ENCODE results near the gene VIPR1.
A peak's percentile ranks its signal among the peaks of the same experiment; 100 is the strongest.

Gene VIPR1

DNA sequence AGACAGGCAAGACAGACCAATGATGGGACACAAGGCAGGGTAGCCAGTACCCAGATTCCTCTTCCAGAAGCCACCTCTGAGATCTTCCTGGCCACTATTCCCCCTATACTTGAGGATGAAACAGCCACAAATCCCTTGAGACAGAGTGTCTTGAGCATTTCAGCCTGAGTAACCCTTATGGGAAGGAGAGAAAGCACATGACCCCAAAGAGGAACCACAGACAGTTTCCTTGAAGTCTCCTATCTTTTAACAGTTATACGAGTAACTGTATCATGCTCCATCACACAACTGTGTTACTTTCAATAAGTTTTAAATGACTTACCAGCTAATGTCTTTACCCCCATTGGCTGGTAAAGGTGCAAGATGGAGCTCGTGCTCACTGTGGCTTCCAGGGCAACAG, 9.3 kb downstream of the VIPR1 start:
- no peak overlapping the region for H3K14ac ChIP-seq (ENCODE audit: low read length in 2 of 2)
- peaks cover 48 to 51% of the 10 kb centered on the region in 2 experiments for H3K27me3 ChIP-seq (ENCODE audit: control insufficient read depth in 1 of 2, insufficient read depth in 1 of 2, low read length in 2 of 2)
- no peak overlapping the region for H2AFZ ChIP-seq (ENCODE audit: low read depth, low read length)
- H3K4me1 ChIP-seq (ENCODE audit: control insufficient read depth, insufficient read depth, low read depth, low read length) = no peaks in the 10 kb centered on the region
- no peak overlapping the region for H2BK12ac ChIP-seq (ENCODE audit: low read length in 2 of 2)
- H3K18ac ChIP-seq (ENCODE audit: low read depth in 1 of 2, low read length in 2 of 2) = no peak overlapping the region
- H2BK15ac ChIP-seq (ENCODE audit: low read depth, poor library complexity, severe bottlenecking) = no peak overlapping the region
- no peak overlapping the region for H4K8ac ChIP-seq (ENCODE audit: low read length)
- H3K4me3 ChIP-seq (ENCODE audit: insufficient read depth in 1 of 2, low read depth in 1 of 2, low read length in 2 of 2) = no peak overlapping the region
- H3K27ac ChIP-seq (ENCODE audit: low read length, poor library complexity, severe bottlenecking) = no peak overlapping the region
- no peaks in the 10 kb centered on the region for H3K9me3 ChIP-seq (ENCODE audit: control insufficient read depth, low read length)
- H3K23ac ChIP-seq (ENCODE audit: low read length in 2 of 2) = no peak overlapping the region
- no peak overlapping the region for H3K4ac ChIP-seq (ENCODE audit: low read depth in 1 of 2, low read length in 2 of 2)
- 73% methylated on average over 2 of the region's 2 CpGs for WGBS
- no peak overlapping the region for H3K9ac ChIP-seq (ENCODE audit: low read length)
- H3K4me2 ChIP-seq (ENCODE audit: low read length, poor library complexity, severe bottlenecking) = no peak overlapping the region
- H2BK5ac ChIP-seq (ENCODE audit: low read depth, low read length, poor library complexity, severe bottlenecking) = no peak overlapping the region
- no peak for DNase-seq
- no peak overlapping the region for H2AK5ac ChIP-seq (ENCODE audit: low read length, severe bottlenecking)
- no peak overlapping the region for H4K91ac ChIP-seq (ENCODE audit: low read length)
- no peaks in the 10 kb centered on the region for H3K79me1 ChIP-seq (replicated peaks; ENCODE audit: low read length, poor library complexity, severe bottlenecking)
- no peak overlapping the region for H2BK120ac ChIP-seq (ENCODE audit: low read depth, low read length)
- H3K36me3 ChIP-seq (ENCODE audit: control insufficient read depth in 1 of 2, insufficient read depth in 2 of 2, low read depth in 1 of 2, low read length in 2 of 2) = no peaks in the 10 kb centered on the region

- H3K36me3 ChIP-seq (ENCODE audit: control insufficient read depth in 1 of 2, insufficient read depth in 2 of 2, low read depth in 1 of 2, low read length in 2 of 2) = no peaks in the 10 kb centered on the region
- H3K27ac ChIP-seq (ENCODE audit: low read length, poor library complexity, severe bottlenecking) = no peak overlapping the region
Observed at GRCh38 chr3:42513121-42513520, 10.7 kb downstream of the VIPR1 start.

DNA sequence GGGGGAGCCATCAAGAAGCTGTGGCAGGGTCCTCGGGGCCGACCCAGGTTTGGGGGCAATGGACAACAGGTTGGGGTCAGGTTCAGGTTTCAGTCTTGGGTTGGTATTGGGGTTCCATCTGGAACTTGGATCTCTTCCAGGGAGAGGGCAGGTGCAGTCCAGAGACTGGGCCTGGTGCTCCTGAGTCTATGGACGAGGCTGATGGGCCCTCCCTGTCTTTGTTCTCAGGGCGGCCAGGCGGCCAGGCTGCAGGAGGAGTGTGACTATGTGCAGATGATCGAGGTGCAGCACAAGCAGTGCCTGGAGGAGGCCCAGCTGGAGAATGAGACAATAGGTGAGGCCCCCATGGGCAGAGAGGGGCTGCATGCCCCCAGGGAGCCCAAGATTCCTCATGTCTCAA, 11.1 kb downstream of the VIPR1 start:
- no peak overlapping the region for H4K91ac ChIP-seq (ENCODE audit: low read length)
- H3K4ac ChIP-seq (ENCODE audit: low read depth in 1 of 2, low read length in 2 of 2) = no peak overlapping the region
- H3K4me2 ChIP-seq (ENCODE audit: low read length, poor library complexity, severe bottlenecking) = no peak overlapping the region
- no peaks in the 10 kb centered on the region for H3K79me1 ChIP-seq (replicated peaks; ENCODE audit: low read length, poor library complexity, severe bottlenecking)
- no peak overlapping the region for H2BK120ac ChIP-seq (ENCODE audit: low read depth, low read length)
- H3K4me1 ChIP-seq (ENCODE audit: control insufficient read depth, insufficient read depth, low read depth, low read length) = no peaks in the 10 kb centered on the region
- no peak overlapping the region for H3K23ac ChIP-seq (ENCODE audit: low read length in 2 of 2)
- H2AFZ ChIP-seq (ENCODE audit: low read depth, low read length) = no peak overlapping the region
- no peak overlapping the region for H3K9ac ChIP-seq (ENCODE audit: low read length)
- no peak overlapping the region for H2BK15ac ChIP-seq (ENCODE audit: low read depth, poor library complexity, severe bottlenecking)
- no peak overlapping the region for H4K8ac ChIP-seq (ENCODE audit: low read length)
- no peak for DNase-seq
- H3K27me3 ChIP-seq (ENCODE audit: control insufficient read depth in 1 of 2, insufficient read depth in 1 of 2, low read length in 2 of 2) = peaks cover 30 to 37% of the 10 kb centered on the region in 2 experiments
- H2BK5ac ChIP-seq (ENCODE audit: low read depth, low read length, poor library complexity, severe bottlenecking) = no peak overlapping the region
- no peaks in the 10 kb centered on the region for H3K9me3 ChIP-seq (ENCODE audit: control insufficient read depth, low read length)
- H3K18ac ChIP-seq (ENCODE audit: low read depth in 1 of 2, low read length in 2 of 2) = no peak overlapping the region
- no peak overlapping the region for H2AK5ac ChIP-seq (ENCODE audit: low read length, severe bottlenecking)
- H3K4me3 ChIP-seq (ENCODE audit: insufficient read depth in 1 of 2, low read depth in 1 of 2, low read length in 2 of 2) = no peak overlapping the region
- no peak overlapping the region for H2BK12ac ChIP-seq (ENCODE audit: low read length in 2 of 2)
- H3K36me3 ChIP-seq (ENCODE audit: control insufficient read depth in 1 of 2, insufficient read depth in 2 of 2, low read depth in 1 of 2, low read length in 2 of 2) = no peaks in the 10 kb centered on the region
- no peak overlapping the region for H3K27ac ChIP-seq (ENCODE audit: low read length, poor library complexity, severe bottlenecking)
- H3K14ac ChIP-seq (ENCODE audit: low read length in 2 of 2) = peak overlapping the region in 1 of 2 experiments; percentile 20
- 91% methylated on average over 6 of the region's 6 CpGs for WGBS

More at GRCh38 chr3:42513121-42513520, 10.7 kb downstream of the VIPR1 start:
- Histone ChIP-seq H3K23ac (ENCODE audit: low read length in 2 of 2) (no peak overlapping the region), H3K4ac (ENCODE audit: low read depth in 1 of 2, low read length in 2 of 2) (no peak overlapping the region), H3K14ac (ENCODE audit: low read length in 2 of 2) (peak overlapping the region in 1 of 2 experiments; percentile 20), H3K4me3 (ENCODE audit: insufficient read depth in 1 of 2, low read depth in 1 of 2, low read length in 2 of 2) (no peak overlapping the region), H2BK120ac (ENCODE audit: low read depth, low read length) (no peak overlapping the region), H2BK15ac (ENCODE audit: low read depth, poor library complexity, severe bottlenecking) (no peak overlapping the region), H3K79me1 (replicated peaks; ENCODE audit: low read length, poor library complexity, severe bottlenecking) (no peaks in the 10 kb centered on the region), H2BK12ac (ENCODE audit: low read length in 2 of 2) (no peak overlapping the region), H3K18ac (ENCODE audit: low read depth in 1 of 2, low read length in 2 of 2) (no peak overlapping the region), H4K91ac (ENCODE audit: low read length) (no peak overlapping the region), H3K9ac (ENCODE audit: low read length) (no peak overlapping the region), H2AFZ (ENCODE audit: low read depth, low read length) (no peak overlapping the region), H3K4me2 (ENCODE audit: low read length, poor library complexity, severe bottlenecking) (no peak overlapping the region), H2AK5ac (ENCODE audit: low read length, severe bottlenecking) (no peak overlapping the region), H4K8ac (ENCODE audit: low read length) (no peak overlapping the region), H3K27me3 (ENCODE audit: control insufficient read depth in 1 of 2, insufficient read depth in 1 of 2, low read length in 2 of 2) (peaks cover 34 to 41% of the 10 kb centered on the region in 2 experiments), H2BK5ac (ENCODE audit: low read depth, low read length, poor library complexity, severe bottlenecking) (no peak overlapping the region), H3K9me3 (ENCODE audit: control insufficient read depth, low read length) (no peaks in the 10 kb centered on the region), H3K4me1 (ENCODE audit: control insufficient read depth, insufficient read depth, low read depth, low read length) (no peaks in the 10 kb centered on the region)
- DNase-seq = no peak
- WGBS = 91% methylated on average over 3 of the region's 3 CpGs

GRCh38 chr3:42514876-42515275, 12.4 kb downstream of the VIPR1 start:
- Histone ChIP-seq H3K27me3 (ENCODE audit: control insufficient read depth in 1 of 2, insufficient read depth in 1 of 2, low read length in 2 of 2) (peaks cover 17 to 24% of the 10 kb centered on the region in 2 experiments), H3K4ac (ENCODE audit: low read depth in 1 of 2, low read length in 2 of 2) (no peak overlapping the region), H4K91ac (ENCODE audit: low read length) (no peak overlapping the region), H2AFZ (ENCODE audit: low read depth, low read length) (no peak overlapping the region), H3K4me2 (ENCODE audit: low read length, poor library complexity, severe bottlenecking) (no peak overlapping the region), H3K18ac (ENCODE audit: low read depth in 1 of 2, low read length in 2 of 2) (no peak overlapping the region), H4K8ac (ENCODE audit: low read length) (no peak overlapping the region), H3K27ac (ENCODE audit: low read length, poor library complexity, severe bottlenecking) (no peak overlapping the region), H3K9me3 (ENCODE audit: control insufficient read depth, low read length) (no peaks in the 10 kb centered on the region), H2BK5ac (ENCODE audit: low read depth, low read length, poor library complexity, severe bottlenecking) (no peak overlapping the region), H3K14ac (ENCODE audit: low read length in 2 of 2) (no peak overlapping the region), H2BK120ac (ENCODE audit: low read depth, low read length) (no peak overlapping the region), H3K79me1 (replicated peaks; ENCODE audit: low read length, poor library complexity, severe bottlenecking) (no peaks in the 10 kb centered on the region), H3K36me3 (ENCODE audit: control insufficient read depth in 1 of 2, insufficient read depth in 2 of 2, low read depth in 1 of 2, low read length in 2 of 2) (no peaks in the 10 kb centered on the region), H2AK5ac (ENCODE audit: low read length, severe bottlenecking) (no peak overlapping the region), H2BK15ac (ENCODE audit: low read depth, poor library complexity, severe bottlenecking) (no peak overlapping the region), H3K4me3 (ENCODE audit: insufficient read depth in 1 of 2, low read depth in 1 of 2, low read length in 2 of 2) (no peak overlapping the region), H3K23ac (ENCODE audit: low read length in 2 of 2) (no peak overlapping the region), H3K4me1 (ENCODE audit: control insufficient read depth, insufficient read depth, low read depth, low read length) (no peaks in the 10 kb centered on the region), H2BK12ac (ENCODE audit: low read length in 2 of 2) (no peak overlapping the region), H3K9ac (ENCODE audit: low read length) (no peak overlapping the region)
- DNase-seq = no peak
- WGBS = 93% methylated on average over 4 of the region's 4 CpGs

Data from mesenchymal stem cell (in vitro differentiated cells and primary cell).